Lower leg skin (tissue), 4 donors: Measurements from ENCODE around the gene RIPK4. TPM values are rescaled to one million over a fixed set of nuclear protein-coding genes. Genes with fewer than 3 reads are reported as not detected.

ENCODE experiments used
- DNase-seq, 2 donors: peaks; one replicate each; pipeline ENCODE4 v3.0.0-alpha.2; 2019; ENCODE audit warnings: low spot score in 2 of 2
- H3K4me3 ChIP-seq: fragments of 200-600 bp; sonication (generic); 2 replicates; pipeline ENCODE4 v1.5.1; 2017; ENCODE audit warnings: mild to moderate bottlenecking, low read depth; ENCODE audit not compliant: poor library complexity, severe bottlenecking
- POLR2A ChIP-seq, 2 donors: fragments of 450-650 bp; IDR thresholded peaks; one replicate each; pipeline ENCODE4 v1.6.1; 2016 to 2017; ENCODE audit warnings: antibody characterized with exemption in 2 of 2, mild to moderate bottlenecking in 1 of 2, moderate library complexity in 1 of 2
- WGBS, 2 donors: methylation state at CpG; one replicate each; pipeline ENCODE4 v1.1.5; 2018; 5-methylcytosine and 5-hydroxymethylcytosine counted together
- intact Hi-C: fragments of 100-400 bp; cut with DNase I; formaldehyde crosslinking; loops from one replicate; pipeline ENCODE4 v1.15.0; 2023; ENCODE audit warnings: low total_unique reads
- total RNA-seq, 4 donors: library from RNA; depleted of rRNA; stranded (reverse); fragments of >200 nt; gene quantifications; one replicate each; pipeline ENCODE4 v1.1.0, GENCODE V29; 2016
- TF ChIP-seq, protein P1 (sequence below), 3 donors: fragments of 450-650 bp; IDR thresholded peaks; one replicate each; pipeline ENCODE4 v1.5.1; 2016; ENCODE audit warnings: antibody characterized with exemption in 3 of 3, mild to moderate bottlenecking in 3 of 3, moderate library complexity in 2 of 3

The RIPK4 gene
- total RNA-seq, 4 donors from 2014 or later: 61.0 to 88.1 (median 68.2) TPM

GRCh38 chr21:41722052-41723018, 44.5 kb downstream of the RIPK4 start:
- WGBS, 2 donors: 77 to 87% methylated on average over 20 of the region's 20 CpGs
- no peak overlapping the region for H3K4me3 ChIP-seq
- TF ChIP-seq, protein P1, sequence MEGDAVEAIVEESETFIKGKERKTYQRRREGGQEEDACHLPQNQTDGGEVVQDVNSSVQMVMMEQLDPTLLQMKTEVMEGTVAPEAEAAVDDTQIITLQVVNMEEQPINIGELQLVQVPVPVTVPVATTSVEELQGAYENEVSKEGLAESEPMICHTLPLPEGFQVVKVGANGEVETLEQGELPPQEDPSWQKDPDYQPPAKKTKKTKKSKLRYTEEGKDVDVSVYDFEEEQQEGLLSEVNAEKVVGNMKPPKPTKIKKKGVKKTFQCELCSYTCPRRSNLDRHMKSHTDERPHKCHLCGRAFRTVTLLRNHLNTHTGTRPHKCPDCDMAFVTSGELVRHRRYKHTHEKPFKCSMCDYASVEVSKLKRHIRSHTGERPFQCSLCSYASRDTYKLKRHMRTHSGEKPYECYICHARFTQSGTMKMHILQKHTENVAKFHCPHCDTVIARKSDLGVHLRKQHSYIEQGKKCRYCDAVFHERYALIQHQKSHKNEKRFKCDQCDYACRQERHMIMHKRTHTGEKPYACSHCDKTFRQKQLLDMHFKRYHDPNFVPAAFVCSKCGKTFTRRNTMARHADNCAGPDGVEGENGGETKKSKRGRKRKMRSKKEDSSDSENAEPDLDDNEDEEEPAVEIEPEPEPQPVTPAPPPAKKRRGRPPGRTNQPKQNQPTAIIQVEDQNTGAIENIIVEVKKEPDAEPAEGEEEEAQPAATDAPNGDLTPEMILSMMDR (IDR thresholded peaks at IDR 0.05): no peak
- TF ChIP-seq POLR2A (IDR thresholded peaks at IDR 0.05): no peak
- intact Hi-C loops: no loop called here
- DNase-seq: no peak

- no peak overlapping the region for H3K4me3 ChIP-seq
- no peak for DNase-seq
- intact Hi-C loops: no loop called here
- WGBS, 2 donors: 94 to 98% methylated on average over 2 of the region's 2 CpGs
- TF ChIP-seq POLR2A (IDR thresholded peaks at IDR 0.05): no peak
- TF ChIP-seq, protein P1 (IDR thresholded peaks at IDR 0.05): no peak
These were observed 46.6 kb downstream of the RIPK4 start for GRCh38 chr21:41720250-41720649.

GRCh38 chr21:41719691-41720090, 47.2 kb downstream of the RIPK4 start:
- no peak for DNase-seq

GRCh38 chr21:41717573-41718330, 49.1 kb downstream of the RIPK4 start:
- TF ChIP-seq, protein P1 (IDR thresholded peaks at IDR 0.05): no peak
- no peak for TF ChIP-seq POLR2A (IDR thresholded peaks at IDR 0.05)
- no peak for DNase-seq
- intact Hi-C loops: no loop called here
- H3K4me3 ChIP-seq: no peak overlapping the region
- WGBS, 2 donors: 82% methylated on average over 14 to 15 of the region's 15 CpGs

More at GRCh38 chr21:41719691-41720090, 47.2 kb downstream of the RIPK4 start:
- intact Hi-C loops: no loop called here
- TF ChIP-seq, protein P1 (IDR thresholded peaks at IDR 0.05): no peak
- no peak for TF ChIP-seq POLR2A (IDR thresholded peaks at IDR 0.05)
- 84 to 92% methylated on average over 6 of the region's 6 CpGs for WGBS, 2 donors
- H3K4me3 ChIP-seq: no peak overlapping the region

DNA sequence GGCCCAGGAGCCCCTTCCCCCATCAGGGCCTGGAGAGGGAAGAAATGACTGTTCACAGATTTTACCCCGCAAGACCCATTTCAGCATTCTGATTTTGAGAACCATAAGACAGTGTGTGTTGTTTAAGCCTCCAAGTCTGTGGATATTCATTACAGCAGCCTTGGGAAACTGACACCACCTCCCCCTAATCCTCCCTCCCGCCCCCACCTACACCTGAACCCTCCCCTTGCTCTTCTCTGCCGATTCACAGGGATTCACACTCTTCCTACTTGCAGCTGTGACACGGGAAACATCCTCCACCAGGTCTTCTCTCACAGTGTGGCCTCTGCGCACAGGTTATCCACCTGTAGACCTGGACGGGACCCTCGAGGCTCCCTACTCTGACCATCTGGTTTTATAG, 50.1 kb downstream of the RIPK4 start:
- intact Hi-C loops: no loop called here
- no peak overlapping the region for H3K4me3 ChIP-seq
- DNase-seq: no peak
- 80 to 84% methylated on average over 7 of the region's 7 CpGs for WGBS, 2 donors
- TF ChIP-seq, protein P1 (IDR thresholded peaks at IDR 0.05): no peak
- no peak for TF ChIP-seq POLR2A (IDR thresholded peaks at IDR 0.05)
